SK-N-MC (cell line): ENCODE data around the gene KCTD18.

Source experiments
- EZH2 ChIP-seq: fragments of 200-600 bp; sonication (generic); IDR thresholded peaks from one replicate; pipeline ENCODE4 v1.6.1; 2017; ENCODE audit warnings: antibody characterized with exemption
- FOXP2 ChIP-seq: optimal IDR thresholded peaks from 2 replicates; pipeline ENCODE3; 2011; ENCODE audit warnings: mild to moderate bottlenecking, moderate library complexity; ENCODE audit not compliant: insufficient read depth; ENCODE audit errors: extremely low read length, control extremely low read depth
- POLR2AphosphoS5 ChIP-seq: IDR thresholded peaks from 2 replicates; pipeline ENCODE4 v1.6.1; 2012; ENCODE audit warnings: mild to moderate bottlenecking, low read depth, low read length, borderline replicate concordance

- no peak for TF ChIP-seq EZH2
- no peak for TF ChIP-seq POLR2AphosphoS5
- TF ChIP-seq FOXP2 = no peak
These were observed 40.1 kb downstream of the KCTD18 start for GRCh38 chr2:200469708-200470211.
